ENCODE measurements around the gene MAST3. TPM values are rescaled to one million over a fixed set of nuclear protein-coding genes. Genes with fewer than 3 reads are reported as not detected.
A peak's percentile ranks its signal among the peaks of the same experiment; 100 is the strongest.

The MAST3 gene
- total RNA-seq, 1 donor from 2014 or later: 4.6 TPM

DNA sequence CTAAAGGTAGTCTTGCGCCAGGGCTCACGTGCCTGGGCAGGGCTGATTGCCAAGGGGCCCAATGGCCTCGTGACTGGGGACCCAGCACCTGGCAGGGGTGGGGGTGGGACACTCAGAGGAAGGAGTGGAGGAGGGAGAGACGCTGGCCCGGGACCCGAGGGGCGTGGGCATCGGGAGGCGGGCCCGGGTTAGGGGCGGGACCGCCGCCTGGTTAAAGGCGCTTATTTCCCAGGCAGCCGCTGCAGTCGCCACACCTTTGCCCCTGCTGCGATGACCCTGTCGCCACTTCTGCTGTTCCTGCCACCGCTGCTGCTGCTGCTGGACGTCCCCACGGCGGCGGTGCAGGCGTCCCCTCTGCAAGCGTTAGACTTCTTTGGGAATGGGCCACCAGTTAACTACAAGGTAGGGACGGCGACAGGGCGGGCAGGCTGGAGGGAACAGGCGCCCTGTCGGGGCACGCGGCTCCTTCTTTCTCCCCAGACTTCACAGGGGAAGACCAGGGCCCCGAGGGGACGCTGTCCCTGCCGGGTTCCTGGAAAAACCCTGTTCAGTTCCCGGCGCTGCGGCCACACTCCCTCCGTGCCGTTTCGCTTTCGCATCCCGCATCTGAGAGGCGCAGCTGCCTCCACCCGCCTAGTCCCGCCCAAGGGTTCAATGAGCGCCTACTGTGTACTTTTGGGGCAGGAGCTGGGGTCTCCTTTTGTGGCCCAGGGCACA lies 76.2 kb downstream of the MAST3 start, which contains the start of gene IFI30:
Gene IFI30, plus strand, starts transcription at position 242 of the 717 bp plus-strand sequence. Its CDS starts 29 bp downstream, at position 271.
- Histone ChIP-seq H3K27me3 (ENCODE audit: low read depth) (no peaks in the 10 kb centered on the region), H3K9me3 (replicated peaks) (no peaks in the 10 kb centered on the region), H3K27ac (replicated peaks) (peak within 1 kb of the TSS; percentile 72), H3K4me1 (peaks cover 47% of the 10 kb centered on the region), H3K4me3 (peak within 1 kb of the TSS; percentile 83), H3K36me3 (peaks cover 8% of the 10 kb centered on the region)
- TF ChIP-seq, protein P1, sequence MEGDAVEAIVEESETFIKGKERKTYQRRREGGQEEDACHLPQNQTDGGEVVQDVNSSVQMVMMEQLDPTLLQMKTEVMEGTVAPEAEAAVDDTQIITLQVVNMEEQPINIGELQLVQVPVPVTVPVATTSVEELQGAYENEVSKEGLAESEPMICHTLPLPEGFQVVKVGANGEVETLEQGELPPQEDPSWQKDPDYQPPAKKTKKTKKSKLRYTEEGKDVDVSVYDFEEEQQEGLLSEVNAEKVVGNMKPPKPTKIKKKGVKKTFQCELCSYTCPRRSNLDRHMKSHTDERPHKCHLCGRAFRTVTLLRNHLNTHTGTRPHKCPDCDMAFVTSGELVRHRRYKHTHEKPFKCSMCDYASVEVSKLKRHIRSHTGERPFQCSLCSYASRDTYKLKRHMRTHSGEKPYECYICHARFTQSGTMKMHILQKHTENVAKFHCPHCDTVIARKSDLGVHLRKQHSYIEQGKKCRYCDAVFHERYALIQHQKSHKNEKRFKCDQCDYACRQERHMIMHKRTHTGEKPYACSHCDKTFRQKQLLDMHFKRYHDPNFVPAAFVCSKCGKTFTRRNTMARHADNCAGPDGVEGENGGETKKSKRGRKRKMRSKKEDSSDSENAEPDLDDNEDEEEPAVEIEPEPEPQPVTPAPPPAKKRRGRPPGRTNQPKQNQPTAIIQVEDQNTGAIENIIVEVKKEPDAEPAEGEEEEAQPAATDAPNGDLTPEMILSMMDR (IDR thresholded peaks at IDR 0.05; ENCODE audit: borderline replicate concordance): no peak
- peak; percentile 79 for DNase-seq
- intact Hi-C loops (cut with micrococcal nuclease): no loop called here

DNA sequence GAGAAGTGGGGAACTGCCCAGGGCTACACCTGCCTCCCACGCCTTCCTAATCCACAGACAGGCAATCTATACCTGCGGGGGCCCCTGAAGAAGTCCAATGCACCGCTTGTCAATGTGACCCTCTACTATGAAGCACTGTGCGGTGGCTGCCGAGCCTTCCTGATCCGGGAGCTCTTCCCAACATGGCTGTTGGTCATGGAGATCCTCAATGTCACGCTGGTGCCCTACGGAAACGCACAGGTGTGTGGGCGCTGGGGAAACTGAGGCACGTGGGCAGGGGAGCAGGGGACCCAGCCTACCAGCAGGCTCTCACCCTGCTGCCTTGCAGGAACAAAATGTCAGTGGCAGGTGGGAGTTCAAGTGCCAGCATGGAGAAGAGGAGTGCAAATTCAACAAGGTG lies 77.4 kb downstream of the MAST3 start:
- no peaks in the 10 kb centered on the region for H3K36me3 ChIP-seq
- TF ChIP-seq, protein P1 (IDR thresholded peaks at IDR 0.05; ENCODE audit: borderline replicate concordance): no peak
- H3K4me3 ChIP-seq: peak overlapping the region; percentile 83
- intact Hi-C loops (cut with micrococcal nuclease): no loop called here
- peaks cover 47% of the 10 kb centered on the region for H3K4me1 ChIP-seq
- H3K9me3 ChIP-seq (replicated peaks): no peaks in the 10 kb centered on the region
- no peak for DNase-seq
- H3K27me3 ChIP-seq (ENCODE audit: low read depth): no peaks in the 10 kb centered on the region
- H3K27ac ChIP-seq (replicated peaks): no peak overlapping the region

DNA sequence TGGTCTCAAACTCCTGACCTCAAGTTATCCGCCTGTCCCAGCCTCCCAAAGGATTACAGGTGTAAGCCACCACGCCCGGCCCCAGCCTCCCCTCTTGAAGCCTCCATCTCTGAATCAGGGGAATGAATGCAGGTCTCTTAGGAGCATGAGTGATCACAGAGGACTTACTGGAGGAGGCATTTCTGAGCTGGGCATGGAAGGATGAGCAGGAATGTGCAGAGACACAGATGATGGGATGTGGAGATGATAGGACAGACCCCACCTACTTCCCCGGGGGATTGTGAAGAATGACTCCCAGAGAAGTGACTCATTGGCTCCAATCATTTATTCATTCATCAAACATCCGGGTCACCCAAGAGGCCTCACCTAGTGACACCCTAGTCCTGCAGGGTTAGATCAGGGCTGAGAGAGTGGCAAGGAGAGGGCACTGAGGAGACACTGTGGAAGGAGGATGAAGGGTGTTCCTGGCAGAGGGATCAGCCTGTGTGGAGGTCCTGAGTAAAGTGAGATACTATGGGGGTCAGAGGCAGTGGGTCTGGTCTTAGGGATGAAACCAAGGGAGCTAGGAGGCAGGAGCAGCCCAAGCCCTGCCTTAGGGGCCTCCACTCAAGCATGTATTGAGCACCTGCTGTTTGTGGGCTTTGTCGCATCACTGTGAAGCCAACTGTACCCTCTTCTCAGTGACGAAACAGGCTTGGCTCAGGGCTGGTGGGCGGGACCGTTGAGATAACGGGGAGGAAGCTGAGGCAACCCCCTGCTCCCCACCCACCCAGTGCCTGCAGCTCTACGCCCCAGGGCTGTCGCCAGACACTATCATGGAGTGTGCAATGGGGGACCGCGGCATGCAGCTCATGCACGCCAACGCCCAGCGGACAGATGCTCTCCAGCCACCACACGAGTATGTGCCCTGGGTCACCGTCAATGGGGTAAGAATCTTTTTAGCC lies 79.1 kb downstream of the MAST3 start:
- H3K27me3 ChIP-seq (ENCODE audit: low read depth): no peaks in the 10 kb centered on the region
- peaks cover 37% of the 10 kb centered on the region for H3K4me1 ChIP-seq
- H3K4me3 ChIP-seq: no peak overlapping the region
- no peak overlapping the region for H3K27ac ChIP-seq (replicated peaks)
- no peak for DNase-seq
- no peaks in the 10 kb centered on the region for H3K9me3 ChIP-seq (replicated peaks)
- intact Hi-C loops (cut with micrococcal nuclease): no loop called here
- TF ChIP-seq, protein P1 (IDR thresholded peaks at IDR 0.05; ENCODE audit: borderline replicate concordance): no peak
- H3K36me3 ChIP-seq: no peaks in the 10 kb centered on the region

DNA sequence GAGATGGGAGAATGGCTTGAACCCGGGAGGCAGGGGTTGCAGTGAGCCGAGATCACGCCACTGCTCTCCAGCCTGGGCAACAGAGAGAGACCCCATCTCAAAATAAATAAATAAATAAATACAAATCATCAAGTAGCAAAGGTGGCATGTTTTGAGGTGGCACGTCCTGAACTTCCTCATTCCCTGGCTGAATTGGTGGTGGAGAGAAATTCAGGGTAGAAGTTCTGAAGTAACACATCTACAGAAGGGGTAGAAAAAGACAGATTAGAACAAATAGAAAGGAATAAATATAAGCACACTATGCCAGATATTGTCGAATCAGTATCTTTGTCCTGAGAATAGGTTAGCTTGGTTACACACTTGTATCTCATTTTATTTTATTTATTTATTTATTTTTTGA lies 82.4 kb downstream of the MAST3 start:
- H3K27ac ChIP-seq (replicated peaks): no peak overlapping the region
- TF ChIP-seq, protein P1 (IDR thresholded peaks at IDR 0.05; ENCODE audit: borderline replicate concordance): no peak
- no peak for DNase-seq
- H3K36me3 ChIP-seq: no peaks in the 10 kb centered on the region
- intact Hi-C loops (cut with micrococcal nuclease): no loop called here
- H3K27me3 ChIP-seq (ENCODE audit: low read depth): no peaks in the 10 kb centered on the region
- H3K4me3 ChIP-seq: no peak overlapping the region
- peaks cover 4% of the 10 kb centered on the region for H3K4me1 ChIP-seq
- H3K9me3 ChIP-seq (replicated peaks): no peaks in the 10 kb centered on the region

DNA sequence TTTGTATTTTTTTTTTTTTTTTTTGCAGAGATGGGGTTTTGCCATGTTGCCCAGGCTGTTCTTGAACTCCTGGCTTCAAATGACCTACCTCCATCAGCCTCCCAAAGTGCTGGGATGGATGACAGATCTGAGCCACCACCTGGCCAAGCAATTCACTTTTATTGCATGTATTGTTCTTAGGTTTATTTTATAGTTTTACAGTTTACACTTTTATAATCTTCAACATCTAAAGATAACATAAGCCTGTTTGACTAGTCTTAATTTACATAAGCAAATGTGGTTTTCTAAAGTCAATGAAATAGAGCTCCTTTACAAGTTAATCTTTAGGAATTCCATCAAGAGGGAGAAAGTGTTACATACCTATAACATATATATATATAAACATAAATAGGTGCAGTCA lies 86.0 kb downstream of the MAST3 start:
- Histone ChIP-seq H3K27me3 (ENCODE audit: low read depth) (no peaks in the 10 kb centered on the region), H3K36me3 (no peaks in the 10 kb centered on the region), H3K9me3 (replicated peaks) (no peaks in the 10 kb centered on the region), H3K4me3 (no peak overlapping the region), H3K27ac (replicated peaks) (no peak overlapping the region), H3K4me1 (no peaks in the 10 kb centered on the region)
- no peak for DNase-seq
- intact Hi-C loops (cut with micrococcal nuclease): no loop called here
- TF ChIP-seq, protein P1 (IDR thresholded peaks at IDR 0.05; ENCODE audit: borderline replicate concordance): no peak

Data from left ventricle myocardium inferior (tissue), 1 donor.